GM12801 (cell line): ENCODE results near the gene USP32.

Experiments
- TF ChIP-seq, protein P1 (sequence below): IDR thresholded peaks from one replicate; pipeline ENCODE4 v1.5.1; 2011; ENCODE audit warnings: control low read depth; ENCODE audit not compliant: insufficient read length; ENCODE audit errors: extremely low read depth

USP32 gene

DNA sequence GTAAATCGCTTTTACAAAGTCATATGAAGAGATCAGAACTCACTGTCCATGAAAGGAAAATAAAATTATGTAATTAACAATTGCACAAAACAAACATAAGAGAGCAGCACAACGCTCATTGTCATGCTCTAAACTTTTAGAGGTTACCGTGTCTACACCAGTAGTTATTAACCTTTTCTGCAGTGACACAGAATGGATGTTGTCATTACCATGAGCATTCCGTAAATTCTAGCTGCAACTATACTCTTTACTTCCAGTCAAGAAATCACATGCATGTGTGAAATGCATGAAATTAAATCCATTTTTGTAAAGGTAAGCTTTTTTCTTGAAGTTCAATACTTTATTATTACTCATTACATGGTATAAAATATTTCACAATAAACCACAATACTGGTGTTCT is 38.2 kb downstream of the USP32 start:
- TF ChIP-seq, protein P1, sequence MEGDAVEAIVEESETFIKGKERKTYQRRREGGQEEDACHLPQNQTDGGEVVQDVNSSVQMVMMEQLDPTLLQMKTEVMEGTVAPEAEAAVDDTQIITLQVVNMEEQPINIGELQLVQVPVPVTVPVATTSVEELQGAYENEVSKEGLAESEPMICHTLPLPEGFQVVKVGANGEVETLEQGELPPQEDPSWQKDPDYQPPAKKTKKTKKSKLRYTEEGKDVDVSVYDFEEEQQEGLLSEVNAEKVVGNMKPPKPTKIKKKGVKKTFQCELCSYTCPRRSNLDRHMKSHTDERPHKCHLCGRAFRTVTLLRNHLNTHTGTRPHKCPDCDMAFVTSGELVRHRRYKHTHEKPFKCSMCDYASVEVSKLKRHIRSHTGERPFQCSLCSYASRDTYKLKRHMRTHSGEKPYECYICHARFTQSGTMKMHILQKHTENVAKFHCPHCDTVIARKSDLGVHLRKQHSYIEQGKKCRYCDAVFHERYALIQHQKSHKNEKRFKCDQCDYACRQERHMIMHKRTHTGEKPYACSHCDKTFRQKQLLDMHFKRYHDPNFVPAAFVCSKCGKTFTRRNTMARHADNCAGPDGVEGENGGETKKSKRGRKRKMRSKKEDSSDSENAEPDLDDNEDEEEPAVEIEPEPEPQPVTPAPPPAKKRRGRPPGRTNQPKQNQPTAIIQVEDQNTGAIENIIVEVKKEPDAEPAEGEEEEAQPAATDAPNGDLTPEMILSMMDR, result no peak

DNA sequence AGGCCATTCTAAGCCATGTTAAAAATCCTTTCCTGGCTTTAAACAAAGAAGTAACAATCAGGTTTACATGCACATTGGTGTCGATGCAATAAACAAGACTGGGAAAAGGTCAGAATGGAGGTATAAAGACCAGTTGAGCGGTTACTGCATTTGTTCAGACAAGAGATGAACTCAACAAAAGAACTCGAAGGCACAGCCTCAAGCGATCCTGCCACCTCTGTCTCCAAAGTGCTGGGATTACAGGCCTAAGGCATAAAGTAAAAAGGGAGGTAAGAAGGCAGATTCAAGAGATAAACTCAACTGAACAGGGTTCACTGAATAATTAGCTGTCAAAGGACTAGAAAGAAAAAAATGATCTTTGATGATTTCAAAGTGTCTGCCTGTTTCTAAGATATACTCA is 39.4 kb downstream of the USP32 start:
- TF ChIP-seq, protein P1, result no peak

DNA sequence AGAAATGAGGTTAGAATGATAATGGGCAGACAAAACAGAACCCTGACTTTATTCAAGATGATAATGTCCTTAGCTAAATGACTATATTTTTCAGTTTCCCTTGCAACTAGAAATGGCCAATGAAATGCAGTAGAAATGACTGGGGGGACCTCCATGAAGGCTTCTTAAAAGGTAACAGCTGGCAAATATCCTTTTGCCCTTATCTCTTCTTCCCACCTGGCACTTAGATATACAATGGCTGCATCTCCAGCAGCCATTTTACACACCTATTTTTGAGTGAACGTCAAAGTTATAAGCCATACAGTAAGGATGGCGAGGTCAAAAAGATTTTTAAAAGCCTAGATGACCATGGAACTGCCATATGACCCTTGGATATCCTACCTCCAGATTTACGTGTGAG is 39.9 kb downstream of the USP32 start:
- TF ChIP-seq, protein P1, result no peak

DNA sequence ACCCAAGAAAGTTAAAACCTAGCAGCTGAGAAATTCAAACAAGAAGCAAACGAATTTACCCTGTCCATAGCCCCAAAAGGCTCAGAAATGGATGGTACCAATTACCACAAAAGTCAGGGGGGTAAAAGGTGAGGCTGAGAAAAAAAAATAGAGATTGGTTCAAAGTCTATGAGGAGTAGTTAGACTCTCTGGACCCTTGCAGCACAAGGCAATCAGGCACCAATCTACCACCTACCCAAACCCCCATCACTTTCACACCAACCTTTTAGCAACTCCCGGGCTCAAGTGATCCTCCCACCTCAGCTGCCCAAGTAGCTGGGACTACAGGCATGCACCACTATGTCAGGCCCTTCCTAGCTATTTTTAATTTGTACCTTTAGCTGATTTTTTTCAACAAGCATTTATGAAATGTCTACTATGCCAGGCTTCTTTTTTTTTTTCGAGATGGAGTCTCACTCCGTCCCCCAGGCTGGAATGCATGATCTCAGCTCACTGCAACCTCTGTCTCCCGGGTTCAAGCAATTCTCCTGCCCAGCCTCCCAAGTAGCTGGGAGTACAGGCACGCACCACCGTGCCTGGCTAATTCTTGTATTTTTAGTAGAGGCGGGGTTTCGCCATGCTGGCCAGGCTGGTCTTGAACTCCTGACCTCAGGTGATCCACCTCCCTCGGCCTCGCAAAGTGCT is 40.8 kb downstream of the USP32 start:
- TF ChIP-seq, protein P1, result no peak

DNA sequence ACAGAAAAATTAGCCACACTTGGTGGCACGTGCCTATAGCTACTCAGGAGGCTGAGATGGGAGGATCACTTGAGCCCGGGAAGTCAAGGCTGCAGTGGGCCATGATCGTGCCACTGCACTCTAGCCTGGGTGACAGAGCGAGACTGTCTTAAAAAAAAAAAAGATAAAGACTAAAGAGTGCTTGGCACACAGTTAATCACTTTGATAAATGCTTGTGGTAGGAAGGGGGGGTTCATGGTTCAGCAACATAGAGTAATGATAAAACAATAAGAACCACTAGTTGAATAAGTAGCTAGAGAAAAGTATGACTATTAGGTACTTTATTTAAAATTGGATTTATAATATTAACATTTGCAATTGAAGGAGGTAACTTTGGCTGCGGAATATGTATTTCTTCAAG is 43.3 kb downstream of the USP32 start:
- TF ChIP-seq, protein P1, result no peak

DNA sequence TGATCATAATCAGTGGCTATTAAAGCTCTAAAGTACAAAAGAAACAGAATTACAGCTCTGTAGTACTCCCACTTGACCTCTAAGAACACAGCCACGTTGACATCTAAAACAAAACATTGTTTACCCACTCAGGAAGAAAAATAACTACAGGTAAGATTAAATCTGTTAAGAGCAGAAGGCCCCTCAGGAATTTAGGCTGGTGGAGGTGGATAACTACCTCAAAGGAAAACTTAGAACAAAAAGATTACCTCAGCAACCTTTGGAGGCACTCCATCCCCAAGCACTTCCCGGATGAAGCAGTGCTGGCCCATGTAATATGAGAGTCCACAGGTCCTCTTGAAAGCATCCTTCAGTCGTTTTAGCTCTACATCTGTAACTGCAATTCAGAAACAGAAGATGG is 46.7 kb downstream of the USP32 start:
- TF ChIP-seq, protein P1, result no peak

DNA sequence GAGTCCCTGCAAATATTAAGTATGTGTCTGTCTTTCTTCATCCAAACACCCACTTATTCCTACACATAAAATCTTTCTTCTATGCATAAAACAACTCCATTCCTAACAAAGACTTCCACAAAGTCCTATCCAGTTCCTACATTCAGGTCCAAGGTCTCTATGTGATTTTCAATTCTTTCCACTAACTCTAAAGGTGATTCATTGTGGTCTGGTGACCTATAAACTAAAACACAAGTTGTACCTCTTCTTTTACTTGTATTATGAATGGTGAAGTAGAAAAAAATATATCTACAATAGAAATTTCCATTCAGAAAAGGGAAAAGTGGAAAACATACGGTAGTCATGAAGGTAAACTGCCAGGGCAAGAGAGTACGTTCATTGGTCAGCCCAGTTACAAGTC is 56.6 kb downstream of the USP32 start:
- TF ChIP-seq, protein P1, result no peak

DNA sequence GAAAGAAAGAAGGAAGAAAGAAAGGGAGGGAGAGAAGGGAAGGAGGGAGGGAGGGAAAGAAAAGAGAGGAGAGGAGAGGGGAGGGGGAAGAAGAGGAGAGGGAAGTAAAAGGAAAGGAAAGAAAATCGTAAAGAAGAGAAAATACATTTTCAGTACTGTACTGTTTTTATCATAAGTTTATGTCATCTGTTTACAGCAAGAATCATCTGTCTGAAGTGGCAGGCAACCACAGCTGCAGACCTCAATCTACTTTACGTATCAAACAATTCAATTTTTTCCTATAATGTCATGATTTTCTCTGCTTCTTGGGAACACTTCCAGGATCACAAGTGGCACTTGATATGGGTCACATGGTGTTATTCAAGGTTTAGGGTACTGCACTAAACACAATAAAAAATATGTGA is 58.3 kb downstream of the USP32 start:
- TF ChIP-seq, protein P1, result no peak
